Naive thymus-derived CD8-positive, alpha-beta T cell (primary cell): ENCODE results near the gene DCBLD2. TPM values are rescaled to one million over a fixed set of nuclear protein-coding genes. Genes with fewer than 3 reads are reported as not detected.

ENCODE experiments used
- polyA plus RNA-seq, 3 donors: library from polyadenylated mRNA; unstranded; fragments of 300-500 nt; fragmentation: Illumina TruSeq; gene quantifications; one replicate each; pipeline ENCODE4 v1.2.3, GENCODE V29; 2021
- total RNA-seq, 8 experiments: library from RNA in 2 of 8; stranded (reverse) in 2 of 8; gene quantifications; one replicate each; pipeline ENCODE4 v1.2.3 and lab custom pipeline; 2021 to 2026

Gene DCBLD2
- total and polyA plus RNA-seq, 5 experiments from 2014 or later, result 0.69 to 7.8 (median 1.4) TPM

Other genes starting within 250 kb of the DCBLD2 start
- gene ST3GAL6, start 138.4 kb downstream of the DCBLD2 start, total RNA-seq, result not detected
- gene ST3GAL6, start 138.4 kb downstream of the DCBLD2 start, polyA plus RNA-seq, result not detected